ENCODE measurements around the gene SLC22A23. TPM values are rescaled to one million over a fixed set of nuclear protein-coding genes. Genes with fewer than 3 reads are reported as not detected.

Gene SLC22A23
- total RNA-seq, 2 experiments from 2014 or later: 0.75 to 0.83 TPM

DNA sequence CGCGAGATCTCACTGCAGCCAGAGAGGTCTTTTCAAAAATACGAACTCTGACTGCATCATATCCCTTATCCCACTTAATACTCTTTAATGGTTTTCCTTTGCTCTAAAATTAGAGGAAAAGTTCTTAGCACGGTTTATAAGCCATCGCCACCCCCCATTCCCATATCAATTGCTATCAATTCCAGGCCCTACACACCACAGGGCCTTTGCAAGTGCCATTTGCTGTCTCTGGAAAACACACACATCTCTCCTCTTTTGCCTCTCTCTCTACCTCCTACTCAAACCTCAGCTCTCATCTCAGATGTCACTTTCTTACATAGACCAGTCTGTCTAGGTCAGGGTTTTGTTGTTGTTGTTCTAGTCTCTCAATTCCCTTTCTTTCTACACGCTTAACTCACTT, 9.8 kb downstream of the SLC22A23 start:
- CTCF ChIA-PET: interaction anchor here (1.3 kb wide), 1 partner anchor 11 kb away, joined by 3 read pairs; no protein-coding TSS in a partner anchor
- no peak for DNase-seq
- H3K27me3 Mint-ChIP-seq: peaks cover 5% of the 10 kb centered on the region
- H3K4me3 Mint-ChIP-seq: no peak overlapping the region
- H3K27ac Mint-ChIP-seq: no peak overlapping the region
- H3K9me3 Mint-ChIP-seq: no peaks in the 10 kb centered on the region
- POLR2A ChIA-PET: no interaction called here
- H3K36me3 Mint-ChIP-seq (ENCODE audit: low read depth): no peaks in the 10 kb centered on the region
- H3K4me1 Mint-ChIP-seq: peaks cover 4% of the 10 kb centered on the region

GRCh38 chr6:3446184-3446583, 10.7 kb downstream of the SLC22A23 start:
- Mint-ChIP-seq H3K4me1 (peaks cover 4% of the 10 kb centered on the region), H3K27me3 (no peaks in the 10 kb centered on the region), H3K27ac (no peak overlapping the region), H3K36me3 (ENCODE audit: low read depth) (no peaks in the 10 kb centered on the region), H3K4me3 (no peak overlapping the region), H3K9me3 (no peaks in the 10 kb centered on the region)
- ChIA-PET POLR2A (no interaction called here), CTCF (no interaction called here)
- DNase-seq: no peak

GRCh38 chr6:3444276-3445088, 12.4 kb downstream of the SLC22A23 start:
- Mint-ChIP-seq H3K4me1 (peaks cover 4% of the 10 kb centered on the region), H3K27me3 (no peaks in the 10 kb centered on the region), H3K27ac (no peak overlapping the region), H3K9me3 (no peaks in the 10 kb centered on the region), H3K4me3 (no peak overlapping the region), H3K36me3 (ENCODE audit: low read depth) (no peaks in the 10 kb centered on the region)
- no peak for DNase-seq
- POLR2A ChIA-PET: no interaction called here
- CTCF ChIA-PET: no interaction called here

GRCh38 chr6:3443221-3443515, 13.7 kb downstream of the SLC22A23 start:
- ChIA-PET POLR2A (no interaction called here), CTCF (no interaction called here)
- H3K36me3 Mint-ChIP-seq (ENCODE audit: low read depth): no peaks in the 10 kb centered on the region
- no peaks in the 10 kb centered on the region for H3K4me1 Mint-ChIP-seq
- H3K27ac Mint-ChIP-seq: no peak overlapping the region
- H3K4me3 Mint-ChIP-seq: no peak overlapping the region
- no peaks in the 10 kb centered on the region for H3K27me3 Mint-ChIP-seq
- no peak for DNase-seq
- H3K9me3 Mint-ChIP-seq: no peaks in the 10 kb centered on the region

GRCh38 chr6:3442431-3443220, 14.2 kb downstream of the SLC22A23 start:
- no peaks in the 10 kb centered on the region for H3K9me3 Mint-ChIP-seq
- ChIA-PET CTCF (no interaction called here), POLR2A (no interaction called here)
- H3K4me1 Mint-ChIP-seq: no peaks in the 10 kb centered on the region
- no peak overlapping the region for H3K4me3 Mint-ChIP-seq
- H3K27ac Mint-ChIP-seq: no peak overlapping the region
- no peaks in the 10 kb centered on the region for H3K36me3 Mint-ChIP-seq (ENCODE audit: low read depth)
- no peaks in the 10 kb centered on the region for H3K27me3 Mint-ChIP-seq
- no peak for DNase-seq

DNA sequence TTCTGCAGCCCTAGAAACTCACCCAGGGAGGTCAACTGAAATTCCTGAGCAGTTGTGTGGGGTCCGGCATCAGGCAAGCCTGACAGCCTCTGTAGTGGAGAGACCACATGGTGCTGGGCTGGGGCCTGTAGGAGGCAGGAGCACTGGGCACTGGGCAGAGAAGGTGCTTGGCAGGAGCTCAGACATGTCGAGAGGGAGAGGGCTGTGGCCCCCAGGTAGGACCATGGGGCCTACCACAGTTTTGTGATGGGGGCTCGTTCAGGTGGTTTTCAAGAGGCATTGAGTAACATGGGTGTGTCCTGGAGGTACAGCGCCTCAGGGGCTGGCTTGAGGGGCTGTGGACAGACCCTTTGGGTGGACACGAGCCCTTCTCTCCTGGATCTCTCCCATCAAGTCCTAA, 15.9 kb downstream of the SLC22A23 start:
- Mint-ChIP-seq H3K36me3 (ENCODE audit: low read depth) (no peaks in the 10 kb centered on the region), H3K9me3 (no peaks in the 10 kb centered on the region), H3K27me3 (no peaks in the 10 kb centered on the region), H3K4me3 (no peak overlapping the region), H3K27ac (no peak overlapping the region), H3K4me1 (no peaks in the 10 kb centered on the region)
- POLR2A ChIA-PET: no interaction called here
- no peak for DNase-seq
- CTCF ChIA-PET: no interaction called here

GRCh38 chr6:3439961-3440360, 16.9 kb downstream of the SLC22A23 start:
- Mint-ChIP-seq H3K36me3 (ENCODE audit: low read depth) (no peaks in the 10 kb centered on the region), H3K27ac (no peak overlapping the region), H3K9me3 (no peaks in the 10 kb centered on the region), H3K4me3 (no peak overlapping the region), H3K27me3 (no peaks in the 10 kb centered on the region), H3K4me1 (no peaks in the 10 kb centered on the region)
- ChIA-PET POLR2A (no interaction called here), CTCF (no interaction called here)
- no peak for DNase-seq

DNA sequence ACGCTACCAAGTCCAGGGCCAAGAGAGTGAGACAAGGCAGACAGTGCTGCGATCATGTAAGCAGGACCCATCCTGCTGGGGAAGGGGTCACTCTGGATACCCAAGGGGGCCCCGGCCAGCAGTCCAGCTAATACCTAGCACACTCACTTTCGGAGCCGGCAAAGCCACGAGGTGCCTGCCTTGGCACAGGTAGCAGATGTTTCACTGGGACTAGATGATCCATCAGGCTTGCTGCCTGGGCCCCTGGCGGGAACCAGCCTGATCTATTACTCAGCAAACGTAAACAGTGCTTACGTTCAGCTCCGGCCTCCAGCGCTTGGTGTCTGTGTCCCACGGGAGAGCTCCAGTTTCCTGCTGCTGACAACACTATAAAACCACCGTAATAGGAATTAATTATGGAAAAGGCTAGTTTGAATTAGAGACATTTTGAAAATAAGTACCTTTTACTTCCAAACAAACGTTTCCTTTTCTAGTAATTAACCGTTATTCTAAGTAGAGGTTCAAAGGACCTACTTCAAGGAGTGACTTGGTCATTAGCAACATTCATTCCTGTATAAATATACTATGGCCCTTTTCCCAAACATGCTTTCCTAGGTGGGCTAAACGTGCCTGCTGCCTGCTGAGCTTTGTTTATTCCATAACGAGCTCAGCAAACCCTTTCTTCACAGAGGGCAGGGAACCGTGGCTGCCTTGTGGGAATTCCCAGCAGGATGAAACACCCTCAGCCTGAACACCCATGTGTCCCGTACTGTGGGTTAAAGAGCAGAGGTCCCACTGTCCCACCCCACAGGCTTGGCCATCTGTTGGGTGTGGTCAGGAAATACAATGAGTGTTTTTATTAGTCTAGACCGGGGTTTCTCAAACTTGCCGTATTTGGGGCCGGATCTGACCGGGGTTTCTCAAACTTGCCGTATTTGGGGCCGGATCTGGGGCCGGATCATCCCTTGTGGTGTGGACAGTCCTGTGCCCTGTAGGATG, 18.4 kb downstream of the SLC22A23 start:
- Mint-ChIP-seq H3K27me3 (no peaks in the 10 kb centered on the region), H3K27ac (no peak overlapping the region), H3K4me3 (no peak overlapping the region), H3K36me3 (ENCODE audit: low read depth) (no peaks in the 10 kb centered on the region), H3K4me1 (no peaks in the 10 kb centered on the region), H3K9me3 (no peaks in the 10 kb centered on the region)
- DNase-seq: no peak
- ChIA-PET POLR2A (no interaction called here), CTCF (no interaction called here)

- DNase-seq: no peak
- CTCF ChIA-PET: no interaction called here
- no peaks in the 10 kb centered on the region for H3K36me3 Mint-ChIP-seq (ENCODE audit: low read depth)
Measured at GRCh38 chr6:3433005-3433404, 23.8 kb downstream of the SLC22A23 start.

GRCh38 chr6:3432416-3432815, 24.4 kb downstream of the SLC22A23 start:
- Mint-ChIP-seq H3K9me3 (no peaks in the 10 kb centered on the region), H3K27ac (no peak overlapping the region), H3K27me3 (no peaks in the 10 kb centered on the region), H3K4me3 (no peak overlapping the region), H3K36me3 (ENCODE audit: low read depth) (no peaks in the 10 kb centered on the region), H3K4me1 (no peaks in the 10 kb centered on the region)
- ChIA-PET POLR2A (no interaction called here), CTCF (no interaction called here)
- no peak for DNase-seq

More at GRCh38 chr6:3433005-3433404, 23.8 kb downstream of the SLC22A23 start:
- no peaks in the 10 kb centered on the region for H3K9me3 Mint-ChIP-seq
- H3K27ac Mint-ChIP-seq: no peak overlapping the region
- no peaks in the 10 kb centered on the region for H3K4me1 Mint-ChIP-seq
- no peaks in the 10 kb centered on the region for H3K27me3 Mint-ChIP-seq
- POLR2A ChIA-PET: no interaction called here
- no peak overlapping the region for H3K4me3 Mint-ChIP-seq

DNA sequence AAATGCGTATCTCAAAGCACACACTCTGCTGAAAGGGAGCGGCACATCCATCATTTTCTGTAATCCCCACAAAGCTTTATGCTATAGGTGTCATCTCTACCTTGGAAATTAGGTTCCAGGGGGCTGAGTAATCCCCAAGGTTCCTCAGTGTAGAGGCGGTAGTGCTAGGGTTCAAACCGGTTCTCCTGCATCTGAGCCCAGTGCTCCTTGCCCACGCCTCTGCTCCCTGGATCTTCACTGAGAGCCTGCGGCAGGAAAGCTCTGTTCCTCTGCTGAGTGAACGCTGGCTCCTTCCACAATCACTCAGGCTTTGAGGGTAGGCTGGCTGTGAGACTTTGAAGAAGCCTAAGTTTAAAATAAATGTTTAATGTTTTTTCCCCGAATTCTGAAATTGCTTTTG, 24.9 kb downstream of the SLC22A23 start:
- Mint-ChIP-seq H3K27ac (no peak overlapping the region), H3K36me3 (ENCODE audit: low read depth) (no peaks in the 10 kb centered on the region), H3K9me3 (no peaks in the 10 kb centered on the region), H3K4me1 (no peaks in the 10 kb centered on the region), H3K4me3 (no peak overlapping the region), H3K27me3 (no peaks in the 10 kb centered on the region)
- DNase-seq: no peak
- POLR2A ChIA-PET: no interaction called here
- CTCF ChIA-PET: no interaction called here

DNA sequence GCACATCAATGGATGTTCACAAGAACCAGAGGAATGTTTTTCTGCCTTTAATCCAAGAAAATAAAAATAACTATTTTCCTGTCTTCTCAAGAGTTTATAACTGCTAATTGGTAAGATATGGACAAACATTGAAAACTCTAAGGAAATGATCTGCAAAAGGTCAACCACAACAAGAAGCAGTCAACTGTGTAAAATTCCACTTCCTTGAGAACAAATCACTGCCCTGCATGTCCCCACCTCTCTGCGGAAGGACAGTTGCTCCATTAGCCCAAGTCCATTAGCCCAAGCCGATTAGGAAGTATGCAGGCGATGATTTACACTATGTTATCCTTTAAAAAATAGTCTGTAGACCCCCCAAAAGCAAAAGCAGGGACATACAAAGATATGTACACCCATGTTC, 27.6 kb downstream of the SLC22A23 start:
- no peaks in the 10 kb centered on the region for H3K4me1 Mint-ChIP-seq
- no peak for DNase-seq
- H3K27ac Mint-ChIP-seq: no peak overlapping the region
- H3K36me3 Mint-ChIP-seq (ENCODE audit: low read depth): no peaks in the 10 kb centered on the region
- POLR2A ChIA-PET: no interaction called here
- CTCF ChIA-PET: no interaction called here
- H3K9me3 Mint-ChIP-seq: no peaks in the 10 kb centered on the region
- no peaks in the 10 kb centered on the region for H3K27me3 Mint-ChIP-seq
- no peak overlapping the region for H3K4me3 Mint-ChIP-seq

DNA sequence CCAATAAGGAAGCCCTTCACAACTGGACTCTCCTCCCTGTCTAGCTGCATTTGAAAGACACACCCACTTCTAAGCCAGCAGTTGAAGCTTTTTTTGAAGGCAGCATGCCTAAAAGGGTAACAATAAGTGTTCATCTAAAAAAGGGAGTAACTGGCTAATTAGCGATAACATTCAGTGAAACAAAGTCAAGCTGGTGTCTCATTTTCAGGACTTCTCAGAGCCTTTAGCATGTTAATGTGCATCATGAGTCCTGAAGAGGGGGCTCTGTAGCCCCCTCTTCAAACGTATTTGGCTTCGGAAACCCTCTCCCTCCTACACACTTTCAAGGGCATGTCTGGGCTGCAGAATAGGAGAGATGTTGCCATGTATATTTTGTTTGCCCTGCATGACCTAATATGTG, 28.1 kb downstream of the SLC22A23 start:
- ChIA-PET POLR2A (no interaction called here), CTCF (no interaction called here)
- Mint-ChIP-seq H3K4me1 (no peaks in the 10 kb centered on the region), H3K36me3 (ENCODE audit: low read depth) (no peaks in the 10 kb centered on the region), H3K27me3 (no peaks in the 10 kb centered on the region), H3K4me3 (no peak overlapping the region), H3K27ac (no peak overlapping the region), H3K9me3 (no peaks in the 10 kb centered on the region)
- no peak for DNase-seq
